GM21447 (cell line): ENCODE data around the gene TNPO2.
A peak's percentile ranks its signal among the peaks of the same experiment; 100 is the strongest.
"Not testable (repeated sequence)": the region's sequence is repeated elsewhere in the genome, so short reads cannot be mapped to it uniquely, and the experiment has no call there.

Source experiments
- ATAC-seq: cut with Tn5 transposase; IDR thresholded peaks from one replicate; pipeline ENCODE4 v1.9.1; 2021; ENCODE audit not compliant: unreplicated experiment

TNPO2 gene

DNA sequence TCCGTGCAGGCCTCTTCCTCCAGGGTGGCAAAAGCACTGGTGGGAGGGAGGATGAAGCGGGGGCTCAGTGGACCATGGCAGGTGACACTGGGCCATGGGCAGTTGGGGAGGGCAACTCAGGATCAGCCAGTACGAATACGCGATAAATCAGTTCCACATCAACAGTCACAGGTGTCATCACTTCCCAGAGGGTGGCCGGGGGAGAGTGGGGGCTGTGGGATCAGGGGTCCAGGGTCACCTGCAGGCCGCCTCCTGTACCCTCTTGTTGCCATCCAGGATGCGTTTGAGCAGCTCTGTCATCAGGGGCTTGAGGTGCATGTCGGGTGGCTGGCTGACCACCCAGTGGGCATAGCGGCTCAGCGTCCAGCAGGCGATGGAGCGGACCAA lies 17.4 kb downstream of the TNPO2 start:
- no peak for ATAC-seq

DNA sequence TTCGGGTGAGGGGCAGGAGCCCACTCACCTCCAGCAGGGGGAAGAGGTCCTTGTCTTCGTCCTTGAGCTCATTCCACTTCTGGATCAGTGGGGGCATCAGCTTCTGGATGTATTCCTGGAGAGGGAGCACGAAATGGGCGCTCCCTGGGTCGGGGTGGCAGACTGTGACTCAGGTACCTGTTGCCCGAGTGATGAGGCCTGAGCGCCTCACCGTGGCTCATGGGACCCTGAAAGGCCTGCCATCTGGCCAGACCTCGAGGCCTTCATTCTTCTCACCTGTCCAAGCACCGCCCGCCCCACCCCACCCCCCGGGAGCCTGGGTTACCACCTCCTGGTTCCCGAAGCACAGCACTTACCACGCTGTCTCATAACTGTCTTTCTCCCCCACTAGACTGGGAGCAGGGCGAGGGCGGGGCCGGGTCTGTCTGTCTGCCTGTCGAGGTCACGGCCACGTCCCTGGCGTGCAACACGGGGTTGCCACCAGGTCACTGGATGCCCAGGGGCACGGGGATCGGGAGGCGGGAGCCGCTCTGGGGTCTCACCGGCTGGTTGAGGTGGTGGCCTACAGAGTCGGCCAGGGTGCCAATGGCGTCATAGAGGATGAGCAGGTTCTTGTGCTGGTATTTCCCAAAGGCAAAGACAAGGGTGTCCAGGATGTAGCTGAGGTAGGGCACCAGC lies 17.9 kb downstream of the TNPO2 start:
- no peak for ATAC-seq

DNA sequence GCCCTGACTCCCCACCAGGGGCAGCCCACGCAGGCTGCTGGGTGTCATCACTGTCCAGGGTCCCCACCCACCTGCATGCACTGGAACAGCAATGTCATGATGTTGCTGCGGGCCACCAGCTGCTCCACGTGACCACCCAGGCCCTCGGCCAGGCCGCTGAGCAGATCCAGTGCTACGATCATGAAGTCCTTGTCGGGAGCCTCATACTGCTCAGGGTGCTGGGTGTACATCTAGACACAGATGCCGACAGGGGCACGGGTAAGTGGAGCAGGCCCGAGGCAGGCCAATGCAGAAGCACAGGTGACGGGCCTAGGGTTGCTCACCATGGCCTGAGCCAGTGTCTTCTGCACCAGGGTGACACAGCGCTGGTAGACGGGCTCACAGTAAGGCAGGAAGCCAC lies 18.6 kb downstream of the TNPO2 start:
- no peak for ATAC-seq

DNA sequence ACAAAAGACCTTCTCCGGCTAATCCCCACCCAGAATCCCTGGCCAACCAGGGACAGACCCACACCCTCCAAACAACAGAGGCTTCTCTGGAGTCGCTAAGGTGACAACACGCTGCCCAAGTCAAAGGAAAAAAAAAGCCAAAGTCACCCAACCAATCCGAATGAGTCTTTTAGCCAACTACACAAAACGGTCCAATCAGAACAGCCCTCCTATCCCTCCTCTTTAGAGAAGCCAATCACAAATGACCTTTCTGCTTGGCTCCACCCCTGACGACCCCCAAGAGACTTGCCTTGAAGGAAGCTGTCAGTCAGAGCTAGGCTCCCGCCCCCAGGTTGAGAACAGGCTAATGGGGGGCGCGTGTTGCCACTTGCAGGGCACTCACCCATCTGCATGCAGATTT lies 20.7 kb downstream of the TNPO2 start:
- ATAC-seq = no peak

DNA sequence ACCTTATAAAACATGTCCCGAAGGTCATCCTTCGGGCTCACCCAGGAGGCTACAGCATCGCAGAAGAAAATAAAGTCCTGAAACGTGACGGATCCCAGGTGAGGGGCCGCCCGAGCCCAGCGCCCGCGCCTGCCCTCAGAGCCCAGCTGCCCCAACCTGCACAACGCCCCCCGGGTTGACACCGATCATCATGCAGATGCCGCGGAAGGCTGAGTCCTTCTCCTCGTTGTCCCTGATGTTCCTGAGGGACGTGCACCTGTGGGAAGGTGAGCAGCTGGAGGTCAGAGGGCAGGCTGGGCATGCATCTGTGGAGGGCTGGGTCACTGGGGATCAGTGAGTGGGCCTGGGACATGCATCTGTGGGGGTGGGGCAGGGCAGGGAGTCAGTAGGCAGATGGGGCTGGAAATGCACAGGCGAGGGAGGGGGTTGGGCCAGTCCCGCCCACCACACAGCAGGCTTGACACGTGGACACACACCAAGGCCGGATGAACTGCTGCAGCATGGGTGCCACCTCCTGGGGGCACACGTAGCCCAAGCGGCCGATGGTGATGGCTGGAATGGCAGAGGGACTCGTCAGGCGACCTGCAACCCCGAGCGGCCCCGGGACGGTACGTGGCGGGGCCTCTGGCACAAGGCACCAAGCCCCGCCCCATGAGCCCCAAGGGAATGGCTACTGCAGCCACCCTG lies 22.0 kb downstream of the TNPO2 start:
- ATAC-seq = no peak

DNA sequence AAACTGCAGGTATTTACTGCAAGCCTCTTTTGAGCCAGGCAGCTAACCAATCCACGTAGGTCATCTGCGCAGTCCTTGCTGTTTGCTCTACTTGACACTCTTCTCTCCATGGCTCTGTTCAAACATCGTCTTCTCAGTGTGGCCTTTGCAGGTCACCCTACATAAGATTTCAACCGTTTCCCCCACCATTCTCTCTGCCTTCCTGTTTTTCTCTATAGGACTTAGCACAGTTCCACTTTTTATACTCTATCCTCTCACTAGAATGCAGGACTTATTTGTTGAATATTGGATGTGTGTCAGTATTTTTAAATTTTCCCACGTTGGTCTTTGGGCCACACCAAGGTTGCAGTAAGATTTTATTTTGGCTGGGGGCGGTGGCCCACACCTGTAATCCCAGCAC lies 25.6 kb downstream of the TNPO2 start:
- no peak for ATAC-seq

DNA sequence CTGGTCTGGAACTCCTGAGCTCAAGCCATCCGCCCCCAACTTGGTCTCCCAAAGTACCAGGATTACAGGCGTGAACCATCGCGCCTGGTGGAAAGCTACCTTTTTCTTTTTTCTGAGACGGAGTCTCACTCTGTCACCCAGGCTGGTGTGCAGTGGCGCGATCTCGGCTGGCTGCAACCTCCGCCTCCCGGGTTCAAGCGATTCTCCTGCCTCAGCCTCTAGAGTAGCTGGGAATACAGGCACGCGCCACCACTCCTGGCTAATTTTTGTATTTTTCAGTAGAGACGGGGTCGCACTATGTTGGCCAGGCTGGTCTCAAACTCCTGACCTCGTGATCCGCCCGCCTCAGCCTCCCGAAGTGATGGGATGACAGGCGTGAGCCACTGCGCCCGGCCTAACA lies 26.3 kb downstream of the TNPO2 start:
- ATAC-seq = not testable (repeated sequence)

DNA sequence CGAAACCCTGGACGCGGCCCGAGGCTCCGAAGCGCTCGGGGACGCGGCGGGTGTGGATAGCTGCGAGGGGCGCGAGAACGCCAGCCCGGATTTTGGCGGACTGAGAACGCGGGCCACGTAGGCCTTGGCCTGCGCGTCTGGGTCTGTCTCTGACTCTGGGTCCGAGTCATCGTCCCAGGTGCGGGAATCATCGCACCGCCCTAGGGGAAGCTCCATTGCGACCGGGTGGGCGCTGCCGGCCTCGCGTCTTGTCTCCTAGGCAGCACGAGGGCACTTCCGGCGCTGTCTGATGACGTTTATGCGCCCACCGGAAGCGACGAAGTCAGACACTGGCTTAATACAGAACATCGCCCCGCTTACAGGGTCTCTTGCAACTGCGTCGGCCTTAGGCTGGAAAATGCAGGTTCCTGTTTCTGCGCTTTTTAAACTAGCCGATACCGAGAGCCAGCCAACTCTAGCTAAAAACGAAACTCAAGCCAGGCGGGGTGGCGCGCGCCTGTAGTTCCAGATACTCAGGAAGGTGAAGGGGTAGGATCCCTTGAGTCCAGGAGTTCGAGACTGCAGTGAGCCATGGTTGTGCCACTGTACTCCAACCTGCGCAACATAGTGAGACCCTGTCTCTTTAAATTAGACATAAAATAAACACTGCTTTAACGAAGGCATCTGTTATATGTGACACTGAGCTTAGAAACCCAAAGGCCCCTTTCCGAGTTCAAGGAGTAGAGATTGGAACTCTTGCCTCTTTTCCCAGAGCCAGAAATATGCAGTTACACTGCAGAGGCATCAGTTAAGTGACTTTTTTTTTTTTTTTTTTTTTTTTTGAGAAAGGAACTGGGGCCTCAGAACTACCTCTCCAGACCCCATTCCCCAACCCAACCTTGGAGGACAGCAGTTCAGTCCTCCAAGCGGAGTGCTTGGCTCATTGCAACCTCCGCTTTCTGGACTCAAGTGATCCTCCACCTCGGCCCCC lies 27.1 kb downstream of the TNPO2 start, which contains the start of gene FBXW9:
Gene FBXW9 (minus strand): TSS at position 266 of the 970 bp plus-strand sequence. CDS start 50 bp downstream, at position 216.
- peak; percentile 68 for ATAC-seq

DNA sequence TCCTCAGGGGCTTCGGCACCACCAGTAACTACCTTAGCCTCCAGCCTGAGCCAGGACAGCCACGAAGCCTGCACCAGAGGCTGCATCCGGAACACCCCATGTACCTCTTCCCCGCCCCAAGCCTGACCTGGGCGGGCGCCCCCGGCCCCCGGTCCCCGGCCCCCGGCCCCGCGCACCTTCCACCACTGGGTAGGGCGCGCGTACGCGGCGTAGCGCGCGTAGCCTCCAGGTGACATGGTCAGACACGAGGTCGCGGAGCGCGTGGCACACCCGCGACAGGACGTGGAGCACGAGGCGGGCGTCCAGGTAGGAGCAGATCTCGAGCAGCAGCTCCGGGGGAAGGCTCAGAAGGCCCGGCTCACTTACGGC lies 27.8 kb downstream of the TNPO2 start:
- ATAC-seq = peak; percentile 21

DNA sequence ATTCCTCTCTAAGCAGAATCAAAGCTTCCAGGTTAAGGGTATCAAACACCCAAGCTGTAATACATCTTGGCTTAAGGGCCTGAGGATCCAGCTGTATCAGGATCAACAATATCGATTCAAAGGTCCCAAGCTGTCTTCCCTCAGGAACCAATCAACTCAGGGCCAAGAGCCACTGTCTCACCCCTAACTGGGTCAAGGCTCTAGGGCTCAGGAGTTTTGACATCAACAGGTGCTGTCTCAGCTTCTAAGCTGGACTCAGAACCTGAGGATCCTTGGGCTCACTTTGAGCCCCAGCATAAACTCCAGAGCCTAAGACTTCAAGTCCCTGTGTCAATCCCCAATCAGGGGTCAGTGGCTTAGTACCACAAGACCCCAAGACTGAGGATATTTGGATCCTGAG lies 28.2 kb downstream of the TNPO2 start:
- ATAC-seq = no peak

DNA sequence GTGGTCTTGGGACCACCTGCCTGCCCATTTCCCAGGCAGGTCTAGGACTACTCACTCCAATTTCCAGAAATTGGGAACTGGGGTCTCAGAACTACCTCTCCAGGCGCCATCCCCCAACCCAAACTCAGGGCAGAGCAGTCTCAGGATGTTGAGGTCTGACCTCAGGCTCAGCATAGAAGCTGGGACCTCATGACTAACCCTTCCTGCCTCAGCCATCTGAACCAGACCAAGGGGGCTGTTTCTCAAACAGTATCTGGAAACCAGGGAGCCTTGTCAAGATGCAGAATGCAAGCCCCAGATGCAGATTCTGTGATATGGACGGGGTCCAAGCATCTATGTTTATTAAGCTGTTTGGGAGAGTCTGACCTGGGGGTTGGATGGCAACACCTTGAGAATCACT lies 28.6 kb downstream of the TNPO2 start:
- no peak for ATAC-seq

DNA sequence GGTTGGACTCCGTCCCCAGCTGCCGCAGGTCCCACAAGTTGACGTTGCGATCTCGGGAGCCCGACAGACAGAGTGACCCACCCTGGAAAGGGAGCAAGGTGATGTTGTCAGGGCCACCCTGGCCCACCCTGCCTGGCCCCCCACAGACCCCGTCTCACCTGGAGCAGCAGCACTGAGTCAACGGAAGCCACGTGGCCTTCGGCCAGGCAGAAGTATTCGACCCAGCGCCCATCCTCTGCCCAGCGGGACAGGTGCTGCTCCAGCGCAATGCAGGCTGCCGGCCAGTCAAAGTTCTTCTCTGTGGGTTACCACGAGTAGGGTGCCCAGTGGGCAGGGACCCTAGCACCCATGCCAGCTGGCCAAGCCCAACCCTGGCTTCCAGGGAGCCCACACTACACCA lies 29.1 kb downstream of the TNPO2 start:
- ATAC-seq = no peak

DNA sequence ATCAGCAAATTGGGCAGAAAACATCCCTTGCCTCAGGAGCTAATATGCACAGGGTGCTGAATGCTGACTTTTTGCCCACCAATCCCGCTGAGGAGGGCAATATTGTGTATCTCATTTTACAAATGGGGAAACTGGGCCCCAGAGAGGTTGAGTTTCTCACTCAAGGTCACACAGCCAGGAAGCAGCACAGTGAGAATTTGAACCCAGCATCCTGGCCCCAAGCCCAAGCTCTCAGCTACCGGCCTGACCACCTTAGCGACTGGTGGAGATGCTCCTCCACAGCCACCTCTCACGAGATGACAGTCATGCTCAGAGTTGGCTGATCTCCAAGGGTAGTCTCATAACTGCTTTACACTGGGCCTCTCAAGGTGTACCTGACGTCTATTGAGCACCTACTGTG lies 30.8 kb downstream of the TNPO2 start:
- ATAC-seq = no peak

DNA sequence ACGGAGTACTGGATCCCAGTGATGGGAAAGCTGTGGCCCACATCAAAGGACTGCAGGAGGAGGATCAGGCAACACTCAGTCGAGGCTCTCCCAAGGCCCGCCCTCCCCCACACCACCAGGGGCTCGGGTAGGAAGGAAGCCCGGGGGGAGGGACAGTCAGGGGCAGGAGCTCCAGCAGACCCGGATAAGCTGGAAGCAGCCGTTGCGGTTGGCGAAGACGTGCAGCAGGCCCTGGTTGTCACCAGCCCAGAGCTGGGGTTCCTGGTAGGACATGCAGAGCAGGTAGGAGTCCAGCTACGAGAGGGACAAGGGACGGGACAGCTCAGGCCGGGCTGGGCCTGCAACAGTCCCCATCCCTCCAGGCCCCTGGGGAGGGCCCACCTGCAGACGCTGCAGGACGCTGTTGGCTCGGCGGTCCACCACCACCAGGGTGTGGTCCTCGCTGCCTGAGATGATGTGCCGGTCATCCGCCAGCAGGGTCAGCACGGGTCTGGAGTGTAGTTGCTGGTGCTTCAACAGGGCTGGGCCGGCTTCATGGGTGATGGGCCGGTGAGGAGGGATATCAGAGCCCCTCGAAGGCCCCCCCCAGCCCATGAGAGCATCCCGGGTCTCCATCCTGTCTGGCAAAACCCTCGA lies 34.0 kb downstream of the TNPO2 start:
- no peak for ATAC-seq

DNA sequence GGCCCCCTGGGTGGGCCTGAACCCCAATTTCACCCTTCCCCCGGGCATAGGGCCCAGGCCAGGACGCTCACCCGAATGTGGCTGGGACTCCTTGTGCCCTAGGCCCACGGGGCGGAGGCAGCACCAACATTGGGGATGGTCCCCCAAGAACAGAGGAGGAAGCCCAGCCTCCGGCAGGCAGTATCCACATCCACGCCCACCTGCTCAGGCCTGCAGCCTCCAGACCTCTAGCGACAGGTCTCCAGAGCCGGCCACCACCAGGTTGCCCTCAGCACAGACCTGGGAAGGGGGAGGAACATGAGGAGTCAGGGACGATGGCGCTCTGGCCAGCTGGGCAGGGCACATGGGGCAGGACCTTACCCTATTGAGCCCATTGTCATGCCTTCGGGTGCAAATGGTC lies 34.7 kb downstream of the TNPO2 start:
- no peak for ATAC-seq

DNA sequence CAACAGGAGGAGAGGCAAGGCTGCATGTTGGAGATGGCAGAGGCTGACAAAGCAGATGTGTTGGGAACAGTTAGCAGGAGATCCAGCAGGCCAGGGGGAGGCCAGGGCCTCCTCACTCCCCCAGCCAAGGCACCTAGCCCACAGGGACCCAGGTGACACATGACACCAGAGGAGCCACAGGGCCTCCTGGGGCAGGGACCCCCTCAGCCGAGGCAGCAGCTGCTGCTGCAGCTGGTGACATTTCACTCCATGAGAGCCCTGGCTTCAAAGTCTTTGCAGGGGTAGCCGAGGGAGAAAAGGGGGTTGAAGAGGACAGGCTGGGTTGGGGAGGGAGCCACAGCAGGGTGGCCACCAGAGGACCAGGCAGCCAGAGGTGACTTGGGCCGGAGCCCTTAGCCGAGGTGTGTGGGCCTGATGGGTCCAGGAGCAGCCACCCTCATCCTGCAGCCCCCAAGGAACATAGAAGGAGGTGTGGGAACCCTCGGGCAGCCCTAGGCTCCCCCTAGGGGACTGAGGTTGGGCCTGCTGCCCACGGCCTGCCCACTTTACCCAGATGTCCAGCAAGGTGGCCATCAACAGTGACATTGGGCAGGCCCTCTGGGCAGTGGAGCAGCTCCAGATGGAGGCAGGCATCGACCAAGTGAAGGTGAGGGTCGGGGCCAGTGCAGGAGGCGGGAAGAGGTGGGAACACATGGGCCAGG lies 36.1 kb downstream of the TNPO2 start, which contains the start of gene GNG14:
Gene GNG14 (plus strand): TSS at position 503 of the 701 bp plus-strand sequence. CDS start 51 bp downstream, at position 554.
- no peak for ATAC-seq

DNA sequence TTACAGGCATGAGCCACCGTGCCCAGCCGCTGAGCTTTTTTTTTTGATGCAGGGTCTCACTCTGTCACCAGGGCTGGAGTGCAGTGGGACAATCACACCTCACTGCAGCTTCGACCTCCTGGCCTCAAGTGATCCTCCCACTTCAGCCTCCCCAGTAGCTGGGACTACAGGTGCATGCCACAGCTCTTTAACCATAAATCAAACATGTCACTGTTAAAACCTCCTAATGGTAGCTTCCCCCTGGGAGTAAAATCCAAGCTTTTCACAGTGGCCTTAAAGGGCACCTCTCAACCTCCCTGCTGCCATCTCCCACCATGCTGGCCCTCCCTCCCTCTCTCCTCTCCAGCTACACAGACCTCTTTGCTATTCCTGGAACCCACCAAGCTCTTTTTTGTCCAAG lies 37.9 kb downstream of the TNPO2 start:
- no peak for ATAC-seq

DNA sequence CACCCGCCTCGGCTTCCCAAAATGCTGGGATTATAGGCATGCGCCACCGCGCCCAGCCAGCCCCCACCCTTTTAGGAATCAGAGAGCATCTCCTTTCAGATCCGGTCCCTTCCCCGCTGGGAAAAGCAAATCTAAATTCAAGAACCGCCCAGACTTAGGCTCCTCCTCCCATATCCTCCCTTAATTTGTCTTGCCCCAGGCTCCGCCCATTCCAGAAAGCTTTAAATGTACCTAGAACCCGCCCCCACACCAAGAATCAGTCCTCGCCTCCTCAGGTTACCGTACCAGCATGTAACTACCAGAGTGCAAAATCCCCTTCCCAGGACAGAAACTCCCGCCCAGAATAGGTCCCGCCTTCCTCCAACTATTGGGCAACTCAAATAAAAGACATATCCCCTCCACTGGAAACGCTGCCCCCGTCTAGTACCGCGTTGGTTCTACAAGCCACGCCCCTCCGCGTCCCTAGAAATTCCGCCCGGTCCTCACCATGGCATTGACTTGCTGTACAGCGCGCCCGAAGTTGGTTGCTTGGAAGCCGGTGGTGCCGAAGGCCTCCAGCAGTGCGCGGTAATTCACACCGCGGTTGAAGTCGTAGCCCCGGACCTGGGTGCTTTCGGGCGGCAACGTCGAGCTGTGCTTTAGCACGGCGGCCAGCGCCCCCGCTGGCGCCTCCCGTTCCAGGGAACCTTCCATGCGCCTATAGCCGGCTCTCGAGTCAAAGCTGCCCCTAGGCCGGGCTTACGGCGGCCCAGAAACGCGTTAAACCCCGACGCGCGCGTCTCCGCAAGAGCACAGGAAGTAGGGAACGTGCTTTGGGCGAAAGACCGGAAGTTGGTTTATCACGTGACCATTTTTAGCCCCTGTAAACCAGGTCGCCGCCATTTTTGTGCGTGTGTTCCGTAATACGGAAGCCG lies 42.4 kb downstream of the TNPO2 start, which contains the start of gene DHPS:
Gene DHPS (minus strand): TSS at position 807 of the 914 bp plus-strand sequence. CDS start 114 bp downstream, at position 693.
- peak; percentile 67 for ATAC-seq

DNA sequence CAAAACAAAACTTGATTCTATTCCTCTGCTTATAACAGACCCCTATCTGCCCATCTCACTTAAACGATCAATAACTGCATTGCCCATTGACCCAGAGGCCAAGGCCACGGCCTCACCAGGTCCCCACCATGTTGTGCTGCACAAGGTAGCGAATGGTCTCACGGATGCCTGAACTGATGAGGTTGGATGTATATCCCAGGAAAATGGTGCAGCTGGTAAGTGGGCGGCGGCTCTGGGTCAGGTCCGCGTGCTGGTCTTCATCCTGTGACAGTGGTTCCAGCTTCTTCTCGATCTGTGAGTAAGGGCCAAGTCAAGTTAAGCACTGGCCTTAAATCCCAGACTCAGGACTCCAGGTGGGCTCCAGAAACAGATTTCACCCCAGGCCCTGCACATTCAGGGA lies 43.7 kb downstream of the TNPO2 start:
- no peak for ATAC-seq
